OCI-LY1 (cell line): ENCODE data around the gene KIFAP3.
"Not testable (repeated sequence)": the region's sequence is repeated elsewhere in the genome, so short reads cannot be mapped to it uniquely, and the experiment has no call there.

Experiments
- CTCF ChIP-seq: fragments of 200-600 bp; sonication (generic), shearing (Covaris generic); IDR thresholded peaks from 2 replicates; pipeline ENCODE4 v1.5.1; 2017; ENCODE audit warnings: mild to moderate bottlenecking, antibody characterized with exemption, low read length, moderate library complexity, mixed read lengths
- EZH2 ChIP-seq: fragments of 200-600 bp; sonication (generic), shearing (Covaris generic); IDR thresholded peaks from 2 replicates; pipeline ENCODE4 v1.8.0; 2017; ENCODE audit warnings: borderline replicate concordance, mixed run types, mild to moderate bottlenecking, antibody characterized with exemption, low read length, moderate library complexity, mixed read lengths

- TF ChIP-seq CTCF, EZH2: not testable (repeated sequence)
Observed at GRCh38 chr1:169918220-169918619, 156.3 kb downstream of the KIFAP3 start.
